ENCODE data around the gene ATP6V1G1. TPM values are rescaled to one million over a fixed set of nuclear protein-coding genes. Genes with fewer than 3 reads are reported as not detected.
A peak's percentile ranks its signal among the peaks of the same experiment; 100 is the strongest.

ATP6V1G1 gene
- total and polyA plus RNA-seq, 2 of the 13 experiments (the other 11 are each of a cell fraction or from before 2014, with no cell fraction given) = 108 to 158 TPM

GRCh38 chr9:114612272-114612923, 24.8 kb downstream of the ATP6V1G1 start (continued):
- TF ChIP-seq ZNF646 (CRISPR knock-in tag; IDR thresholded peaks at IDR 0.05) (no peak), XBP1 (CRISPR knock-in tag; IDR thresholded peaks at IDR 0.05) (no peak), KLF16 (CRISPR knock-in tag; IDR thresholded peaks at IDR 0.05) (0 out of 4 replicates have a peak, but pooled peaks of 1 of the 2 experiments have one; percentile 15), REPIN1 (CRISPR knock-in tag; IDR thresholded peaks at IDR 0.05; ENCODE audit: borderline replicate concordance, low read depth) (no peak), ZNF230 (CRISPR knock-in tag; IDR thresholded peaks at IDR 0.05) (no peak), ZNF329 (CRISPR knock-in tag; IDR thresholded peaks at IDR 0.05; ENCODE audit: low read depth) (no peak), SNAPC5 (CRISPR knock-in tag; IDR thresholded peaks at IDR 0.05; ENCODE audit: borderline replicate concordance) (no peak), ZNF263 (CRISPR knock-in tag; IDR thresholded peaks at IDR 0.05) (peak; percentile 86), ZBTB34 (CRISPR knock-in tag; IDR thresholded peaks at IDR 0.05) (no peak)
